GM19193 (cell line): ENCODE data around the gene ICA1L.

ENCODE experiments used
- POLR2A ChIP-seq: IDR thresholded peaks from 4 replicates; pipeline ENCODE4 v1.6.1; 2011; ENCODE audit not compliant: insufficient read depth, insufficient read length; ENCODE audit errors: extremely low read depth

Gene ICA1L

DNA sequence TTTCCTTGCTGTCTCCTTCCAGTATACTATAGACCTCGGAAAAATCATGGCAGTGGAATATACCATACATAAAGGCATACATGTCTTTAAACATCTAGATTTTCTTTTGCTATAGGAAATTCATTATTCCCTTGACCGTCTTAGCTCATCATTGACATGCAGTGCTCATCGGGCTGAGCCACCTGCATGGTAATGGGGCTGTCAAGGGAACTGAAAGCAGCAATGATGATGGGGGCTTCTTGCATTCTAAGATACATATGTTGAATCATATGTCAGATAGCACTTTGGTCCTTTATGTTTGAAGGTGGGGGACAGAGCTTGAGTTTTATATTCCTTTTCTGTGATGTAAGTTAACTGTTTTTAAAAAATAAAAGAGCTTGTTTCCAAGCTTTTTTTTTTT, 106.6 kb downstream of the ICA1L start:
- TF ChIP-seq POLR2A: no peak

DNA sequence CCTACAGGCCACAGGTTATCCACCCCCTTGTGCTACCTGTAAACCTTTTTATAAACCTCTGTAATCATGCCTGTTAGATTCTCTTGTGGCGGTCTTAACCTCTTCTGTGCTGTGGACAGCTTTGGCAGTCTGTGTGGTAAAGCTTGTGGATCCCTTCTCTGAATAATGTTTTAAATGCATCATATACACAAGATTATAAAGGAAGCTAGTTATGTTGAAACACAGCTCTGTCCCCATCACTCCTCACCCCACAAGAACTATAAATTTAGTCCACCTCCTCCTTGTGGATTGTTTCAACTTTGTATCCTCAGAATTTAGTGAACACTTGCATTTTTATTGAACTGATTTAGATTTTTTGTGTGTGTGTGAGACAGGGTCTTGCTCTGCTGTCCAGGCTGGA, 107.7 kb downstream of the ICA1L start:
- TF ChIP-seq POLR2A: no peak

DNA sequence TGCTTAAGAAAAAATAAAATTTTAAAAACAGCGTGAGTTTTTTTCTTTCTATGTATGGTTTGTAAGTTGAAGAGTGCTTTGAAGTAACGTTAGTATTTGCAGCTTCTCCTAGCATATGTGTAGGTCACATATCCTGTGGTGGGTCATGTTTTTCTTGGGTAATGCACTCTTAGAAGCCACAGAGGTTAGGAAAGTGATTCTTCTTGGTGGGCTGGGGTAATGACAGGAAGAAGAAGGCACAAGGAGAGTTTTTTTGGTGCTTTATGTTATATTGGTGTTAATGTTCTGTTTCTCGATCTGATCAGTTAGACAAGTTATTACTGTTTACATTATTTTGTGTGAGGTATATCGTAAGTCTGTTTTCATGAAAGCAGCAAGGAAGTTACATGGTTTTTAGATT, 109.0 kb downstream of the ICA1L start:
- TF ChIP-seq POLR2A: no peak

DNA sequence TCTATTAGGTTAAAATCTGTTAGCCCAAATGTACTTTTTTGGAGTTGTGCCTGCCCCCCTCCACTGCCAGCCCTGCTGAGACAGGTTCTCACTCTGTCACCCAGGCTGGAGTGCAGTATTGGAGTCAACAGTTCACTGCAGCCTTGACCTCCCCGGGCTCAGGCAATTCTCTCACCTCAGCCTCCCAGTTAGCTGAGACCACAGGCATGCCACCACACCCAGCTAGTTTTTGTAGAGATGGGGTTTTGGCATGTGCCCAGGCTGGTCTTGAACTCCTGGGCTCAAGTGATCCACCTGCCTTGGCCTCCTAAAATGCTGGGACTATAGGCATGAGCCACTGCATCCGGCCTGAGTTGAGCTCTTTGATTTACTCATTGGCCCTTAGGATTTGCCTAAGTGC, 110.7 kb downstream of the ICA1L start:
- no peak for TF ChIP-seq POLR2A

DNA sequence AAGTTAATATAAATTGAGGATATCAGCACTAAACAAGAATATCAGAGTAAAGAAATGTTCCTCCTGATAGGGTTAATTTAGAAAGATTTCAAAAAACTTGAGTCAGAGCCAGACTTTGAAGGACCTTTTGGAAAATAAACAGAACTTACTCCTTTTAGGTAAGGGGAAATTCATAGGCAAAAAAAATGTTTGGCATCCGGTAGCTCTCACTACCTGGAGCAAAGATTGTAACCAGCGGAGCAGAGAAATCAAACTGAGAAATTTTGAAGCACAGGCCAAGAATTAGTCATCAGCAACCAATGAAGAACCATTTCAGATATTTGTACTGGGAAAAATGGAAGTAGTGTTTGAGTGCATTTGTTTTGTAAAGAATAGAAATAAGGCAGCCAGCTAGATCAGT, 113.0 kb downstream of the ICA1L start:
- no peak for TF ChIP-seq POLR2A

DNA sequence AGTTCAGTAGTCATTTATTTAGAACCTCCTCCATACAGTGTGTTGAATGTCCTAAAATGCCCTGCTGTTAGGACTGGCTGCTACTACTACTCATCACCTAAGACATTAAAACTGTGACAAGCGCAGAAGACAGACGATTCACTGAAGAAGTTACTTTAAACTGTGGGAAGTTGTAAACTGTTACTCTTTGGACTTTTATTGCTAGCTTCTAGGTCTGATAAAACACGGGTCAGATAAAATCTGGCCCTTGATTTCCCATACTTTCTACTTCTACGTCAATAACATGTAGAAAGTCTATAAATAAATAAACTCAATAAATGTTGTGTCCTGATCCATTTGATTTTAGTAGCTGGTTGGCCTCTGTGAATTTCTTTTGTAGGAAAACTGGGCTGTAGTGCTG, 113.4 kb downstream of the ICA1L start:
- TF ChIP-seq POLR2A: no peak

DNA sequence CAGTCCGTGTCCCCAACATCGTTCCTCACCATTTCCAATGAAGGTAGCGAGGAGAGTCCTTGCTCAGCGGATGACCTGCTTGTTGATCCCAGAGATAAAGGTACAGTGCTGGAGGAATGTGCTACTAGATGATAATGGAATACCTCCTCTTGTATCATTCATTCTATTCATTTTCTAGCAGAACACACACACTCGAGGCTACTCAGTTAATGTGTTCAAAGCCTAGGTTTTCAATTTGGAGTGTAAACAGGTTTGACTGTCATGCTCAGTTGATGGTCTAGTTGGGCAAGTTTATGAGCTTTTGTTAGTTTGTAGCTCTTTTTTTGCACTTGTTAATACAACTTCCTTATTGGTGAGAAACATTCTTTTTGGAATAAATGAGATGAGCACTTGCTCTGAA, 114.2 kb downstream of the ICA1L start:
- TF ChIP-seq POLR2A: no peak

DNA sequence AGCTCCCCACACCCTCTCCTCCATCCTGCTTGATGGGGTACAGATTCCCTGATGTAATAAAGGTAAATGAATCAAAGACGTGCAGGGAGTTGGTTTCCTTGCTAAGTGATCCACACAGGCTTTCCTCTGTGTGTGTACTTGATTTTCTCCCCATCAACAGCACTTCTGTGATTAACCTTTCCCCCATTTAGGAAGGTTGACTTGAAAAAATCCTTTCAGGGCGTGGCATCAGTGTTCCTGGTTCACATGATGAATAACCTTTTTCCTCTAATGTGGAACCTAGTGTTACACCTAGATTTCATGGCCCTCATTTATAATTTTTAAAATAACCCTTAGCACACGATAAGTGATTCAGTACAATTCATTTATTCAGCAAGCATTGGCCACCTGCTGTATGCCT, 115.0 kb downstream of the ICA1L start:
- TF ChIP-seq POLR2A: no peak

DNA sequence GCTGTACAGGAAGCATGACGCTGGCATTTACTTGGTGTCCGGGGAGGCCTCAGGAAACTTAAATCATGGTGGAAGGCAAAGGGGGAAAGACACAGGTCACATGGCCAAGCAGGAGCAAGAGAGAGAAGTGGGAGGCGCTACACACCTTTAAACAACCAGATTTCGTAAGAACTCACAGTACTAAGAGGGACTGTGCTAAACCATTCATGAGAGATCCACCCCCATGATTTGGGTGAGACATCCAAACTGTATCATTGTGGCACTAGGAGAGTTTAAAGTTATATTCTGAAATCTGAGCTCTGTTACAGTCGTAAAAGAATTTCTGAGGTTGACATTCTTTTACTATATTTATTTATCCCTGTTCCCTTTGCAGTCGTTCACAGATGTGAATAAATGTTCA, 116.6 kb downstream of the ICA1L start:
- TF ChIP-seq POLR2A: no peak

DNA sequence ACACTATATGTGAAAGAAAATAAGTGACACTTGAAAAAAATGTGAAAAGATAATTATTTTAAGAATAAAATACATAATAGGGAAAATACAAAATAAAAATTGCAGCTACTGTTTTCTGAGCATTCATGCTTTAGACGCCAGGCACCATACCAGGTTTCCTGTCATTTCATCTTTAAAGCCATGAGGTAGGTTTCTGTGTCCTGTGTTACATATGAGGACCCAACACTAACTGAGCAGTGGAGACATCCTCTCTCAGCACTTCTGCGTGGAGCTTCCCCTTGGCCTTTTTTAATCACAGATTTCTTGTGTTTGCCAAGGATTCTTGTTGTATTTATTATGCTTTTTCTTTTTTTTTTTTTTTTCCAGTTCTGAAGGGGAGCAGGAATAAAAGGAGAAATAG, 119.5 kb downstream of the ICA1L start:
- no peak for TF ChIP-seq POLR2A

DNA sequence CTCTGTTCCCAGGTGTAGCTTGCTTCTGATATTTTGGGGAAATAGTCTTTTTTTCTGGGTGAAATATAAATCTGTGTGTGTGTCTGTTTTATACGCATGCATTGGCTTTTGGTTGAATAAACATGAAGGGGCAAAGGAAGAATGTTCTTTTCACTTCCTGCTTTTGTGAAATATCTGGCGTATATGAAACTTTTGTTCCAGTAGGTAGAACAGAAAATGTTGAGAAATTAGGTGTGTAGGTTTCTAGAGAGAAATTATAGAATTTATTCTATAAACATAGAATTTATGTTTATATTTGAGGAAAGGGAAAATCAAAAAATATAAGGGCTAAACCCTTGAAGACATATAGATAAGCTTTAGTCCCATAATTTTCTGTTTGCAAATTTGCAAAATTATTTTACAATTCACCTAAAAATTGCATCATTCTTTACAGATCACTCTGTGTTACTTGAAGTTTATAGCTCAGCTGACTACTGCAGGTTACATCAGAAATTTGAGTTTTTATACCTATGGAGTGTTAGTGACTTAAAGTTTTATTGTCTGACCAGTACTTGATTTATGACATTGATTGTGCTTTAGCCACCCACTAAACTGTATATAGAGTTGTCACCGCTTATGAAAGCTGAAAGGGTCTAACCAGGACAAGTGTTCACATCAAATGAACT, 120.7 kb downstream of the ICA1L start:
- TF ChIP-seq POLR2A: no peak

DNA sequence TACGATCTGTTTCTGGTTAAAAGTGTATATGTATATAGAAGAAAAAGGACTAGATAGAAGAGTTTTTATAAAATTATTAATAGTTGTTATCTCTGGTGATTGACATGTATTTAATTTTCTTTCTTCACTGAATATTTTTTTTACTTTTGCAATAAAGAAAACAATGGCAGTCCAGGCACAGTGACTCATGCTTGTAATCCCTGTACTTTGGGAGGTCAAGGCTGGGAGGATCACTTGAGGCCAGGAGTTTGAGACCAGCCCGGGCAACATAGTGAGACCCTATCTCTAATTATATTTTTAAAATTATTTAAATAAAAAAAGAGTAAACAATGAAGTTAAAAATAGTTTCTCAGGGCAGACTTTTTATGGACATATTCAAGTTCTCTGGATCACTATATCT, 122.1 kb downstream of the ICA1L start:
- TF ChIP-seq POLR2A: no peak

DNA sequence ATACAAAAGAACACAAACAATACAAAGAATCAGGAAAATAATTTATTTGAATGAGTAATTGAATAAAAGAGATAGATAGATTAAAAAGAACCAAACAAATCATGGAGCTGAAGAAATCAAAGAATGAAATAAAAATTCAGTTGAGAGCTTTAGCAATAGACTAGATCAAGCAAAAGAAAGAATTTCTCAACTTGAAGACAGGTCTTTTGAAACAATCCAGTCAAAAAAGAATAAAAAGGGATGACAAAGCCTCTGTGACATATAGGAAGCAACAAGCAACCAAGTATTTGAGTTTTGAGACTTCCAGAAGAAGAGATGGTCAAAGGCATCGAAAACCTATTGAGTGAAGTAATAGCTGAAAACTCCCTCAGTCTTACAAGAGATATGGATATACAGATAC, 128.0 kb downstream of the ICA1L start:
- TF ChIP-seq POLR2A: no peak

DNA sequence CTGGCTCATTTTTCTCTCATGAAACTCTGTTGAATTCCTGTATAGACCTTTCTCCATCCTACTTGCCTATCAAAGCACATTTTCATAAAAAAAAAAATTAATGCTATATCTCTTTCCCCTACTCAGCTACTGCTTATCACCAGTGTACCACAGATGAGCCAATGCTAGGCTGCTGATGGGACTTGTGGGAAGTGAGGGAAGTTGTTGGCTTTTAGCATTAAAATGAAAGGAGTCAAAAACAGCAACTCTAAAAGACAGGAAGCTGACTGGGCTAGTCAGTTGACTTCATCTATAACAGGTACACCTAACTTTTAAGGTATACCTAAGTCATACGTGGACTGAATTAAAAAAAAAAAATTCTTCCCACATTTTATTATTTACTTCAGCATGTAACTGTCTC, 134.7 kb downstream of the ICA1L start:
- no peak for TF ChIP-seq POLR2A

DNA sequence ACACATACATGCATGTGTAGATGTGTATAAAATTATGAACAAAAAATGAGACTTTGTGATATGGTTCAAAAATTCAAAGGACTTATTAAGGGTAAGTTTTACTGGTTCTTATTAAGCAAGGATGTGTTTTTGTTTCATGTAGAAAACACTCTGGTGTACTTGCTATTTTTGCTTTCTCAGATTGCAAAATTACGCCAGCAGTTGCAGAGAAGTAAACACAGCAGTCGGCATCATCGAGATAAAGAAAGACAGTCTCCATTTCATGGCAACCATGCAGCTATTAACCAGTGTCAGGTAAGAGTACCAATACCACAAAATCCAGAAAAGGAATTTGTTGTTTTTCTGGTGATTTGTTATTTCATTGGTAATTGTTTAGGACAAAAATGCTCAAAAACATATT, 145.5 kb downstream of the ICA1L start:
- TF ChIP-seq POLR2A: no peak

DNA sequence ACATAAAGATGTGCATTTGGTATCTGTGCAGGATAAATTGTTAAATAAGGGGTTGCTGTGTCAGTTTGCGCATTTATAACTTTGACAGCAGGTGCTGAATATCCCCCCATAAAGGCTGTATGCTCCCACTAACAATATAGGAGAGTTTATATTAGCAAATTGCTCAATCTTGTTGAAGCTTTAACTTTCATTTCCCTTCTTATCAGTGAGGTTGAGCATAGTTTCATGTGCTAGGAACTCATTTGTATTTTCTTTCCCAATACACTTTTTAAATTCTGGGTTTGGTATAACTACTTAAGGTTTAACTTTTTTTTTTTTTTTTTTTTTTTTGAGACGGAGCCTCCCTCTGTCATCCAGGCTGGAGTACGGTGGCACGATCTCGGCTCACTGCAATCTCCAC, 147.8 kb downstream of the ICA1L start:
- TF ChIP-seq POLR2A: no peak
